Measurements from ENCODE around the gene RGS6. TPM values are rescaled to one million over a fixed set of nuclear protein-coding genes. Genes with fewer than 3 reads are reported as not detected.

Gene RGS6
- total RNA-seq, 3 donors from 2014 or later: 3.4 to 9.2 (median 4.5) TPM

GRCh38 chr14:71947947-71948500, 15.8 kb downstream of the RGS6 start:
- Histone ChIP-seq H3K27ac (no peak overlapping the region), H3K4me1 (no peaks in the 10 kb centered on the region), H3K36me3 (no peaks in the 10 kb centered on the region), H3K9me3 (peaks cover 0 to 7% of the 10 kb centered on the region in 2 donors), H3K27me3 (no peaks in the 10 kb centered on the region), H3K4me3 (no peak overlapping the region)
- TF ChIP-seq POLR2A (IDR thresholded peaks at IDR 0.05) (no peak), POLR2AphosphoS5 (IDR thresholded peaks at IDR 0.05) (no peak)
- TF ChIP-seq, protein P1, sequence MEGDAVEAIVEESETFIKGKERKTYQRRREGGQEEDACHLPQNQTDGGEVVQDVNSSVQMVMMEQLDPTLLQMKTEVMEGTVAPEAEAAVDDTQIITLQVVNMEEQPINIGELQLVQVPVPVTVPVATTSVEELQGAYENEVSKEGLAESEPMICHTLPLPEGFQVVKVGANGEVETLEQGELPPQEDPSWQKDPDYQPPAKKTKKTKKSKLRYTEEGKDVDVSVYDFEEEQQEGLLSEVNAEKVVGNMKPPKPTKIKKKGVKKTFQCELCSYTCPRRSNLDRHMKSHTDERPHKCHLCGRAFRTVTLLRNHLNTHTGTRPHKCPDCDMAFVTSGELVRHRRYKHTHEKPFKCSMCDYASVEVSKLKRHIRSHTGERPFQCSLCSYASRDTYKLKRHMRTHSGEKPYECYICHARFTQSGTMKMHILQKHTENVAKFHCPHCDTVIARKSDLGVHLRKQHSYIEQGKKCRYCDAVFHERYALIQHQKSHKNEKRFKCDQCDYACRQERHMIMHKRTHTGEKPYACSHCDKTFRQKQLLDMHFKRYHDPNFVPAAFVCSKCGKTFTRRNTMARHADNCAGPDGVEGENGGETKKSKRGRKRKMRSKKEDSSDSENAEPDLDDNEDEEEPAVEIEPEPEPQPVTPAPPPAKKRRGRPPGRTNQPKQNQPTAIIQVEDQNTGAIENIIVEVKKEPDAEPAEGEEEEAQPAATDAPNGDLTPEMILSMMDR (IDR thresholded peaks at IDR 0.05): no peak
- DNase-seq (ENCODE audit: low spot score in 2 of 2): no peak
- intact Hi-C loops (cut with DNase I; ENCODE audit: low total_unique reads): no loop called here

DNA sequence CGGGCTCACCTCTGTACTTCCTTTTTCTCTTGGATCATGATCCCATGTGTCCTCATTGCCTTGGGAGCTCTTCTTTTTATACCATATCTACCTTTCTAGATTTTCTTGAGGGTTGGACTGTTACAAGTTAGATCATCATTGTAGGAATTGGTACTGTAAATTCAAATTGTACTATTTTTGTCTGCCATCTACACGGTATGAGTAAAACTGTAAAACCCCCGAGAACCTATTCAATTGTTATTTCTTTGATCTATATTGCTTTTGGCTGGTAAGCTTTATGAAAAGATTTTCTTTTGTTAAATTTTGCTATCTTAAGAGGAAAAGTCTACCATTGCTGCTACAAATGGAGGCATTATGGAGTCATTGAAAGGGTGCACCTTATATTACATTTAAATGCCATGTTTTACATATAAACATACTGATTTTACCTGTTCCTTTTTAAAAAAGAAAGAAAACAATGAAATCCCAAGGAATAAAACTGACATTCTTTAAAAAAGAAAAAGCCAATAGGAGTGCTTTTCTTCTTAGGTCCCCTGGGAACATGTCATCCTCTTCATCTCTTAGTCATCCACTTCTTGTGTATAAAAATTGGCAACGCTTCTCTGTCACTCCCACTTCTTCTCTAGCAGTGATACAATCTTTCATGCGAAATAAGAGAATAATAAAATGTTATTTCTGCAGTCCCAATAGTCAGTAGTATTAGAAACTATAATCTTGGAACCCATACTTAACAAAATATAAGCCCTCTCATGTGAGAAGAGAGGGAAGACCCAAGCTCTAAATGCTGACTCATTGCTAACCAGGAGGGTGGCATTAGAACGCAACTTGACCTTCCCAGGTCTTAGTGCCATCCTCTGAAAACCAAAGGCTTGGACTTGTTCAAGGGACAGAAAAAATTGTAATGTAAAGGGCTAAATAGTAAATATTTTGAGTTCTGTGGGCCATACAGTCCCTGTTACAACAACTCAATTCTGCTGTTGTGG, 20.4 kb downstream of the RGS6 start:
- no peaks in the 10 kb centered on the region for H3K36me3 ChIP-seq
- H3K4me3 ChIP-seq: no peak overlapping the region
- DNase-seq (ENCODE audit: low spot score in 2 of 2): no peak
- H3K27ac ChIP-seq: no peak overlapping the region
- intact Hi-C loops (cut with DNase I; ENCODE audit: low total_unique reads): loop anchor here (5.0 kb wide), 1 partner anchor 805 kb away; no protein-coding TSS in a partner anchor
- H3K27me3 ChIP-seq: no peaks in the 10 kb centered on the region
- no peak for TF ChIP-seq POLR2A (IDR thresholded peaks at IDR 0.05)
- TF ChIP-seq, protein P1 (IDR thresholded peaks at IDR 0.05): no peak
- no peak for TF ChIP-seq POLR2AphosphoS5 (IDR thresholded peaks at IDR 0.05)
- H3K4me1 ChIP-seq: no peaks in the 10 kb centered on the region
- peaks cover 0 to 7% of the 10 kb centered on the region in 2 donors for H3K9me3 ChIP-seq

- Histone ChIP-seq H3K27me3 (no peaks in the 10 kb centered on the region), H3K4me3 (no peak overlapping the region), H3K9me3 (no peaks in the 10 kb centered on the region), H3K4me1 (no peaks in the 10 kb centered on the region), H3K36me3 (no peaks in the 10 kb centered on the region), H3K27ac (no peak overlapping the region)
- no peak for DNase-seq (ENCODE audit: low spot score in 2 of 2)
- intact Hi-C loops (cut with DNase I; ENCODE audit: low total_unique reads): no loop called here
- TF ChIP-seq, protein P1 (IDR thresholded peaks at IDR 0.05): no peak
- TF ChIP-seq POLR2AphosphoS5 (IDR thresholded peaks at IDR 0.05) (no peak), POLR2A (IDR thresholded peaks at IDR 0.05) (no peak)
Observed at GRCh38 chr14:71956920-71957563, 24.8 kb downstream of the RGS6 start.

DNA sequence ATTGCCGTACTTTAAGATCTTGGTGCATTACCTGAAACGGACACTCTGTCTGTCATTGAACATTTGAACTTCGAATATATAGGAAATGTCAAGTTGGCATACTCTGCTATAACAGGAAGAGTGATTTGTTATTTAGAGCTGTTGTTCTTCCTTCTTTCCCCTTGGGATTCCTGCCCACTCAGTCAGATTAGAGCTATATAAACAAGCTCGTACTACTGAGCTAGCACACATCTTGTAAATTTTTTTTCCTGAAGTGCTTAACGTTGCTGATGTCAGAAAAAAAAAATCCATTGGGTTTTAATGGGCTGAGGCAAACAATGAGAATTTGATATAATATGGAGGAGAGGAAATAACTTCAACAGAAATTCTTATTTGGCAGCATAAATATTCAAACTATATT, 26.8 kb downstream of the RGS6 start:
- no peak overlapping the region for H3K27ac ChIP-seq

More for the DNA sequence above, 26.8 kb downstream of the RGS6 start:
- H3K36me3 ChIP-seq: no peaks in the 10 kb centered on the region
- DNase-seq (ENCODE audit: low spot score in 2 of 2): no peak
- H3K9me3 ChIP-seq: no peaks in the 10 kb centered on the region
- no peak overlapping the region for H3K4me3 ChIP-seq
- H3K27me3 ChIP-seq: no peaks in the 10 kb centered on the region
- no peaks in the 10 kb centered on the region for H3K4me1 ChIP-seq
- intact Hi-C loops (cut with DNase I; ENCODE audit: low total_unique reads): no loop called here
- TF ChIP-seq POLR2A (IDR thresholded peaks at IDR 0.05) (no peak), POLR2AphosphoS5 (IDR thresholded peaks at IDR 0.05) (no peak)
- TF ChIP-seq, protein P1 (IDR thresholded peaks at IDR 0.05): no peak

All from breast epithelium (tissue), 4 donors.